ENCODE results near the gene ELFN1.

Gene ELFN1

DNA sequence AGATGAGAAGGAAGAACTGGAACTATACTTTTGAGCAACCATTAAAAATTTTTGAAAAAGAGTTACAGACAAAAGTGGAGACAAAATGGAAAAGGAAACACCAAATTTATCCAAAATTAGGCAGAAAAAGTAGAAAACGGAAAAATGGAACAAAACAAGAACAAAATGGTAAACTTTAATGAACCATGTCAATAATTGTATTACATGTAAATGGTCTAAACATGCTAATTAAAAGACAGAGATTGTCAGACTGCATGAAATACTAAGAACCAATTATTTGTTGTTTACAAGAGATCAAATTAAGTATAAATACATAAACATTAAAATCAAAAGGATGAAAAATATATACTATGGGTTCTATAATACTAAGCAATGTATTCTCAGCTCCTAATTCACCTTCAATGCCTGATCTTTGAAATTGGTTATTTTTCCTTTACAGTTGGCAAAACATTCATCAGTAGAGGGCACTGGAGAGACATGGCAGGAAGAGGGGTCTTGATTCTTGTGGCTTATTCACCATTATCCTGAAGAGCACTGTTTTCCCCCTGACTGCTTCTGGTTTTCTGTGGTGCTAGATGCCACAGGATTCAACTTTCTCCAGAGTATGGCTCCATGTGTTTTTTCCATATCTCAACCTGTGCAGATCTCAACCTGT, 124.9 kb downstream of the ELFN1 start:
- DNase-seq (ENCODE audit: low spot score), result peak; percentile 37
